ENCODE data around the gene STRC. TPM values are rescaled to one million over a fixed set of nuclear protein-coding genes. Genes with fewer than 3 reads are reported as not detected.
"Not testable (repeated sequence)": the region's sequence is repeated elsewhere in the genome, so short reads cannot be mapped to it uniquely, and the experiment has no call there.

Gene STRC
- total RNA-seq, result under 1 TPM; 0.50 to 0.77 TPM

DNA sequence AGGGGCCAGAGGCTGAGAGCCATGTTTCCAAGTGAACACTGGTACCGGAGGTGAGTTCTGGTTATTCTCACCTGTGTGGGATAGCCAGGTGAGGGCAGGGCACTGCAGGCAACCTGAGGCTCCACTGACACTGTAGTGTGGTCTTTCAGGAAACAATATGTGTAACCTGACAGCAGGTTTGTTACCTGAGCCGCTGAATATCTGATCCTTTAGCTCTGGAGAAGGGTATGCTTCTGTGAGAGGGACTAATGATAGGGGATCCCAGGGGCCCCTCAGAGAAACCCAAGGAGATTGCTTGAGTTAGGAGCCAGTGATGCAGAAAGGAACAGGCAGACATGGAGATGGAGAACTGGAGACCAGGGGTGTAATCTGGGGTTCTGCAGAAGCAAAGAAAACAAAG, at the start of gene STRC:
Gene STRC, minus strand, starts transcription at position 101 of the 400 bp plus-strand sequence. Its CDS starts 78 bp downstream, at position 23.
- H3K27me3 Mint-ChIP-seq (ENCODE audit: low read depth); CTCF ChIA-PET; H3K9me3 Mint-ChIP-seq; H3K27ac Mint-ChIP-seq; H3K4me3 Mint-ChIP-seq; H3K36me3 Mint-ChIP-seq (ENCODE audit: low read depth); intact Hi-C loops (cut with micrococcal nuclease); H3K4me1 Mint-ChIP-seq (ENCODE audit: low read depth); DNase-seq: not testable (repeated sequence)

DNA sequence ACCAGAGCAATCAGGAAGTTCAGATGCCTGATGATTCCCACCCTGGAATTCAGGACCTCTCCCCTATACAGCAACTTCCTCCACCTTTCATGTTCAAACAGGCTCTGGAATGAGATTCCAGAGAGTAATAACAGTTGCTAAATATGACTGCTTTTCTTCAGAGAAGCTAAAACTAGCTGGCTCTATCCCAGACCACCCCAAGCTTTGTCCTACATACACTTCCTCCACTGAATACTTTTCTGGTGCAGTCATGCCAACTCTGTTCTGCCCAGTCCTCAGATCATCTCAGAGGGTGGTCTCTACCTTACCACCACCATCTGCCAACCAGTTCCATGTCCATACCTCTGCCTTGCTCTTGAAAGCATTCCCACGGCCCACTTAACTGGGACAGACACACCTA, 47.6 kb upstream of the STRC start:
- H3K27ac Mint-ChIP-seq; H3K4me3 Mint-ChIP-seq; H3K27me3 Mint-ChIP-seq (ENCODE audit: low read depth); H3K4me1 Mint-ChIP-seq (ENCODE audit: low read depth); intact Hi-C loops (cut with micrococcal nuclease); CTCF ChIA-PET; DNase-seq; H3K36me3 Mint-ChIP-seq (ENCODE audit: low read depth); H3K9me3 Mint-ChIP-seq: not testable (repeated sequence)

DNA sequence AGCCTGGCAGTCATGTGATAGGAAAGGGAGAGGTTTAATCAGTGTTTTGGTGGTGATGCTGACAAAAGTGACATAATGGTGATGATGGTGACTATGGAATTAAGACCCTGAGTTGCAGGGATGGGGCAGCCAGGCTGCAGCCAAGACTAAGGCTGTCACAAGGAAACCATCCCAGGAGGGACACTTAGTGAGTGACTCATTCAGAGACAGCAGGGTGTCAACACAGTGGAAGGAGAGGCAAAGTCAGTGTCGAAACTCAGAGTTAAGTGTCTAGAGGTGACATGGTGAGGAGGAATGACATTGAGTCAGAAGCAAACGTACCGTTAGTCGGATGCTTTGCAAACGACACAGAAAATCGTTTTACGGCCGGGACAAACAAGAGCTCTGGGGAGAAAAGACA, 44.7 kb upstream of the STRC start:
- H3K27ac Mint-ChIP-seq; H3K4me3 Mint-ChIP-seq; DNase-seq; CTCF ChIA-PET; H3K4me1 Mint-ChIP-seq (ENCODE audit: low read depth); H3K9me3 Mint-ChIP-seq; intact Hi-C loops (cut with micrococcal nuclease); H3K27me3 Mint-ChIP-seq (ENCODE audit: low read depth); H3K36me3 Mint-ChIP-seq (ENCODE audit: low read depth): not testable (repeated sequence)

DNA sequence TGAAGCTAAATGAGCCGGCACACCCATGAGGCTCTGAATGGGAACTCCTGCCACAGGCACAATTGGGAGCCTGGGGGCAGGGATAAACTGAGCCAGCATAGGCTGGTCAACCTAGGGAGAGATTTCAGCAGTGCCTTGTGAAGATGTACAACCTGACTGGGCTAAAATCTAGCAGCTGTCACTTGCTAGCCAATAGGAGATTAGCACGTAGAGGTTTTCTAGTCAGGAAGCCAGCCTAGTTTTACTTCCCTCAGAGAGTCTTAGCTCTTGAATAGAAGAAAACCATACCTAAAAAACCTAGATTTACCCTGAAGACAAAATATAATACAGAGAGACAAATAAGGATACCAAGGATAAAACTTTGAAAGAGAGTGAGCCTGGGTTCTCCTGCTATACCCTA, 43.7 kb upstream of the STRC start:
- H3K27ac Mint-ChIP-seq; DNase-seq; H3K36me3 Mint-ChIP-seq (ENCODE audit: low read depth); H3K9me3 Mint-ChIP-seq; intact Hi-C loops (cut with micrococcal nuclease); CTCF ChIA-PET; H3K4me3 Mint-ChIP-seq; H3K4me1 Mint-ChIP-seq (ENCODE audit: low read depth); H3K27me3 Mint-ChIP-seq (ENCODE audit: low read depth): not testable (repeated sequence)

DNA sequence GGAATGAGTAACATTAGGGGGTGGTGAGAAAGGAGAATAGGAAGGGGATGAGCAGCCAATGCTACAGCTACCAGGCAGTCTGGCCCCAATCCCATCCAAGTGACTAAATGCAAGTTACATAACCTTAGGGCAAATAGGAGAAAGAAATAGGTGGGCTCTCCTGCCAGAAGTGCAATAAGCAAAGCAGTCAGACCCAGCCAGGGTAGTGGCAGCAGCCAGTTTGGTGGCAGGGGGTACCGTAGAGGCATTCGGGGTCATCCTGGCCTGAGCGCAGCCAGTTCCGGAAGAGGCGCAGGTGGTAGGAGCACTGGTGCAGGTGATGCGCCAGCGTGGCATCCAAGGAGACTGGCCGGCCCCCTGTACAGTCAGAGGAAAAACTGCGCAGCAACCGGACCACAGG, 41.1 kb upstream of the STRC start:
- intact Hi-C loops (cut with micrococcal nuclease); H3K4me3 Mint-ChIP-seq; DNase-seq; CTCF ChIA-PET; H3K27ac Mint-ChIP-seq; H3K9me3 Mint-ChIP-seq; H3K4me1 Mint-ChIP-seq (ENCODE audit: low read depth); H3K27me3 Mint-ChIP-seq (ENCODE audit: low read depth); H3K36me3 Mint-ChIP-seq (ENCODE audit: low read depth): not testable (repeated sequence)

DNA sequence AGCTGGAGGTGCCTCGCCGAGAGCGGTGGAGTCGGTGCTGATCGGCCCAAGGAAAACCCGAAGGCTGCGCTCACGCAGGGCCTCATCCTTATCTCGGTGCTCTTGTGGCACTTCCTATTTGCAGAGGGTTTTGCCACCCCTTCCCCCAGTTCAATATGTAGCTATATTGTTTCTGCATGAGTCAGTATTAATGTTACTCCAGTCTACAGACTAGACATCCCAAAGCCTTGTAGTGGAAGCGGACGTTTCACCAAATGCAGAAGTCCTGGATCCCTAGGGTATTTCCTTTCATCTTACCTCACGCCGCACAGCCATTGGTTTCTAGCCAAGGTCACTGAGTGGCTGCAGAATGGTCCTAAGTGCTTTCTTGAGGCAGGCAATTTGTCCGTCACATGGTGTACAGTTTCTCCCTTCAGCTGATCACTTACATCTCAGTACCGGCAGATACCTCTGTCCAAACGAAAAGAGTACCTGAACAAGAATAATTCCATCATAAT, 30.9 kb upstream of the STRC start:
- not testable (repeated sequence) for H3K4me1 Mint-ChIP-seq (ENCODE audit: low read depth); H3K4me3 Mint-ChIP-seq

DNA sequence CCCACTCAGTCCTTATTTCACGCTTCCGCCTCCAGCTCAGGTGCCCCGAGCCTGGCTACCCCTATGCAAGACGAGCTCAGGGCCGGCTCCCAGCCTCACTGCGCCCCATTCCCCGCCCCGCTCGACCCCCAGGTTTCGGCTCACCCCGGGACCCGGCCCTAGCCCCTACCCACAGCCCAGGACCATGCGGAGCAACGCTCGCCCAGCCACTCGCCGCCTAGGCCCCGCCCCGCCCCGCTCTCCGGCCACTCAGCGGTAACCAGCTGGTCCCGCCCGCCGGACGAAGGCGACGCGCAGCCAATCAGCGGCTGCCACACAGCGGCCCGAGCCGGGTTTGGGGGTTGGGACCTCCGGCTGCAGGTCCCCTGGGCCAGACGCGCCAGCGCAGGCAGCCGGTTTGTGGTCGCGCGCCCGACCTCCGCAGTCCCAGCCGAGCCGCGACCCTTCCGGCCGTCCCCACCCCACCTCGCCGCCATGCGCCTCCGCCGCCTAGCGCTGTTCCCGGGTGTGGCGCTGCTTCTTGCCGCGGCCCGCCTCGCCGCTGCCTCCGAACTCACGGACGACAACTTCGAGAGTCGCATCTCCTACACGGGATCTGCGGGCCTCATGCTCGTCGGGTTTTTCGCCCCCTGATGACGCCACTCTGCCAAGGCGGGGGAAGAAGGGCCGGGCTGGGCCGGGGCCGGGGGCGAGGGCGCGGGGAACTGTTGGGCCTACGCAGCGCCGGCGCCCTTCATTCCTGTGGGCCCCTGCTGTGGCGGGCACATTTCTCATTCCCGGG, 30.2 kb upstream of the STRC start, which contains the start of gene CATSPER2:
Gene CATSPER2, minus strand, starts transcription at position 196 of the 781 bp plus-strand sequence. CDS start 783 bp downstream, outside the sequence.
- no peak within 1 kb of the TSS for H3K27ac Mint-ChIP-seq
- no peaks in the 10 kb centered on the region for H3K27me3 Mint-ChIP-seq (ENCODE audit: low read depth)
- H3K36me3 Mint-ChIP-seq (ENCODE audit: low read depth), result peaks cover 20% of the 10 kb centered on the region
- DNase-seq, result no peak
- H3K4me1 Mint-ChIP-seq (ENCODE audit: low read depth), result no peaks in the 10 kb centered on the region
- no peaks in the 10 kb centered on the region for H3K9me3 Mint-ChIP-seq
- CTCF ChIA-PET, result no interaction called here
- intact Hi-C loops (cut with micrococcal nuclease), result no loop called here
- no peak within 1 kb of the TSS for H3K4me3 Mint-ChIP-seq

More for the DNA sequence above, 30.9 kb upstream of the STRC start:
- intact Hi-C loops (cut with micrococcal nuclease); DNase-seq; H3K9me3 Mint-ChIP-seq; CTCF ChIA-PET; H3K27me3 Mint-ChIP-seq (ENCODE audit: low read depth); H3K27ac Mint-ChIP-seq: not testable (repeated sequence)
- H3K36me3 Mint-ChIP-seq (ENCODE audit: low read depth), result peaks cover 21% of the 10 kb centered on the region

DNA sequence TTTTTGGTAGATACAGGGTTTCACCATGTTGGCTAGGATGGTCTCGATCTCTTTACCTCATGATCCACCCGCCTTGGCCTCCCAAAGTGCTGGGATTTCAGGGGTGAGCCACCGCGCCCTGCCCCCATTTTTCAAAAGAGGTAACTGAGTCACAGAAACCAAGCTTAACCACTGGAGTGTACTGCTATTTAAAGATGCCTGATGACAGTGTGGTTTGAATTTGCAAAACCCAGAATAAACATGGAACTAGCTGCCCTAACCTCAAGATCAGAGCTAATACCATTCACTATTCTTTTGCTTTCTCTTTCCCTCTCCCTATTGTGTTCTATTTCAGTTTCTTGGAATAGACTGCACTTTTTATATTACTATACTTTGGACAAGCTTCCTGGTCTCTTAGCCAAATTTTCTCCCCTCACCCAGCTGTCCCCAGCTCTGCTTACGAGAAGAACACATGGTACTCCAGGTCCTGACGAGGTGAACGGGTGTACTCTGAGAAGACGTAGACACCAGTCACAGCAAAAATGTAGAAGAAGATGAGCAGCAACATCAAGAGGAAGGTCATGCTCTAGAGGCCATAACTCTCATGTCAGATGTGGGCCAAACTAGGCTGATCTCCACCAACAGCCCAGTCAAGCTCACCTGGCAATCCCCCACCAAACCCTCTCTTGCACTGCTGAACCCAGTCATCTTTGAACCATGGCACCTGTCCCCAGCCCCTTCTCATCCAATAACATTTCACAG, 20.0 kb upstream of the STRC start:
- H3K4me3 Mint-ChIP-seq; H3K27ac Mint-ChIP-seq; CTCF ChIA-PET; H3K36me3 Mint-ChIP-seq (ENCODE audit: low read depth); intact Hi-C loops (cut with micrococcal nuclease); H3K4me1 Mint-ChIP-seq (ENCODE audit: low read depth); H3K27me3 Mint-ChIP-seq (ENCODE audit: low read depth); DNase-seq; H3K9me3 Mint-ChIP-seq: not testable (repeated sequence)

DNA sequence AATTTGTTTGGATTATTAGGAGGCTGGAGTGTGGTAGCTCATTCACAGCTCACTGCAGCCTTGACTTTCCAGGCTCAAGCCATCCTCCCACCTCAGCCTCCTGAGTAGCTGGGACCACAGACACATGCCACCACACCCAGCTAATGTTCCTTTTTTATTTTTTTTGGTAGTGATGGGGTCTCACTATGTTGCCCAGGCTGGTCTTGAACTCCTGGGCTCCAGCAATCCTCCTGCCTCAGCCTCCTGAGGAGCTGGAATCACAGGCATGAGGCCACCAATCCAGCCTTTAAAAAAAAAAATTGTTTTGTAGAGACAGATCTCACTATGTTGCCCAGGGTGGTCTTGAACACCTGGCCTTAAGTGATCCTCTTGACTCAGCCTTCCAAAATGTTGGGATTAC, 8.3 kb upstream of the STRC start:
- CTCF ChIA-PET; H3K27me3 Mint-ChIP-seq (ENCODE audit: low read depth); DNase-seq; H3K36me3 Mint-ChIP-seq (ENCODE audit: low read depth); H3K9me3 Mint-ChIP-seq; intact Hi-C loops (cut with micrococcal nuclease); H3K4me3 Mint-ChIP-seq; H3K27ac Mint-ChIP-seq; H3K4me1 Mint-ChIP-seq (ENCODE audit: low read depth): not testable (repeated sequence)

DNA sequence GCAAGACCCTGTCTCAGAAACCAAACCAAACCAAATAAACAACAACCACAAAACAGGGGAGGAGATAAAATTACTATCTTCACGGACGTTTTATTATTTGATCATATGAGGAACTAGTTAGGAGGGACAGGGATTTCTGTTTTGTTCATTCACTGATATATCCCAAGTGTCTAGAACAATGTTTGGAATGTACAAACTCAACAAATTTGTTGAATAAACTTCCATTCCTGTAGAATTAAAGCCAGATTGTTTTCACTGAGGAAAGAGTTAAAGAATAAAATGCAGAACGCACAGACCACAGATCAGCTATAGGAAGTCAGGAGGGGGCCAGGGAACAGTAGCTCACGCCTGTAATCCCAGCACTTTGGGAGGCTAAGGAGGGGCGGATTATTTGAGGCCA, 6.5 kb upstream of the STRC start:
- Mint-ChIP-seq H3K27me3 (ENCODE audit: low read depth) (peaks cover 1% of the 10 kb centered on the region), H3K9me3 (no peaks in the 10 kb centered on the region), H3K4me1 (ENCODE audit: low read depth) (no peaks in the 10 kb centered on the region), H3K4me3 (no peak overlapping the region), H3K36me3 (ENCODE audit: low read depth) (no peaks in the 10 kb centered on the region), H3K27ac (no peak overlapping the region)
- intact Hi-C loops (cut with micrococcal nuclease), result no loop called here
- no peak for DNase-seq
- CTCF ChIA-PET, result no interaction called here

DNA sequence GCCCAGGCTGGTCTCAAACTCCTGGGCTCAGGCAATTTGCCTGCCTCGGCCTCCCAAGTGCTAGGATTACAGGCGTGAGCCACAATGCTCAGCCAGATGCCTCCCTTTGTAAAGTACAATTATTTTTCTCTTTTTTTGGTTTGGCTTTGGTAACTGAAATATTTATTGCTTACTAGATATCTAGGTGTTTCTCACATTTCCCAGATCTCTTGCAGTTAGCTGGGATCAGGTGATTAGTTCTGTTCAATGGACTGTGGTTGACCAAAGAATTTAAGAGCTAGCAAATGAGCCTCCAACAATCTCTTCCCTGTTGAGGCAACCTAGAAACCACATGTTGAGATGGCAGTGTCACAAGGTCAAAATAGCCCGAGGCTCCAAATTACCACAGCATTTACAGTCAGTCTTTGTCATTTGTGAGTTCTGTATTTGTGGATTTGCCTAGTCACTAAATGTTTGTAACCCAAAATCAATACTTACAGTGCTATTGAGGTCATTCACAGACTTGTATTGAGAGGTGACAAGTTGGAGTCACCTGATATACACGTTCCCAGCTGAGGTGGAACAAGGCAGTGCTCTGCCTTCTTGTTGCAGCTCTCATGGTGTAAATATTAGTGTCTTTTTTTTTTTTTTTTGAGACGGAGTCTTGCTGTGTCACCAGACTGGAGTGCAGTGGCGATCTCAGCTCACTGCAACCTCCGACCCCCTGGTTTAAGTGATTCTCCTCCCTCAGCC, 3.6 kb upstream of the STRC start:
- intact Hi-C loops (cut with micrococcal nuclease); H3K27me3 Mint-ChIP-seq (ENCODE audit: low read depth); H3K36me3 Mint-ChIP-seq (ENCODE audit: low read depth); DNase-seq; H3K4me1 Mint-ChIP-seq (ENCODE audit: low read depth); H3K9me3 Mint-ChIP-seq; H3K4me3 Mint-ChIP-seq; H3K27ac Mint-ChIP-seq: not testable (repeated sequence)
- CTCF ChIA-PET, result interaction anchor here (1.6 kb wide), 1 partner anchor 397 kb away, joined by 3 read pairs; no protein-coding TSS in a partner anchor

DNA sequence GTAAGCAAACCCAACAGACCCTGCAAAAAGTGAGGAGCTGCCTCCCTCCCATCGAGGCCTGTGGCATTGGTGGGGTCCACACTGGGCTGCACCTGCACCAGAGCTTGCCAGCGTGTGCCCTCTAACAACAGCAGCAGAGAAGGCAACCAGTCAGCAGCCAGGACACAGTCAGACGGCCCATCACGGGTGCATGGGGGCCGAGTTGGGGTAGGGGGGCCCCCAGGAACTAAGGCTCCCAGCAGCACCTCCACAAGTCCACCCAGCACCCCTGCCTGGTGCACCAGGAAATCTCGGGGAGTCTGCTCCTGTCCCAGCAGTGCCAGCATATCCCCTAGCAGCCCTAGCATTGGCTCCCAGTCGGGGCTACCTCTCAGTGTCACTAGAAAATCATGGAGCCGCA, 850 bp downstream of the STRC start:
- H3K36me3 Mint-ChIP-seq (ENCODE audit: low read depth); H3K27ac Mint-ChIP-seq; H3K9me3 Mint-ChIP-seq; H3K4me1 Mint-ChIP-seq (ENCODE audit: low read depth); H3K27me3 Mint-ChIP-seq (ENCODE audit: low read depth); CTCF ChIA-PET; DNase-seq; H3K4me3 Mint-ChIP-seq; intact Hi-C loops (cut with micrococcal nuclease): not testable (repeated sequence)
